Hepatocyte (in vitro differentiated cells): Measurements from ENCODE around the gene ENOX1.

Source experiments
- EZH2 ChIP-seq: fragments of 200-600 bp; sonication (generic); IDR thresholded peaks from 2 replicates; pipeline ENCODE4 v1.6.1; 2016; ENCODE audit warnings: antibody characterized with exemption, mild to moderate bottlenecking, borderline replicate concordance
- EZH2phosphoT487 ChIP-seq: fragments of 200-600 bp; sonication (generic); IDR thresholded peaks from one replicate; pipeline ENCODE4 v1.6.1; 2018; ENCODE audit warnings: antibody characterized with exemption, mild to moderate bottlenecking, low read depth, moderate library complexity; ENCODE audit not compliant: unreplicated experiment, severe bottlenecking
- TF ChIP-seq, protein P1 (sequence below): fragments of 200-600 bp; sonication (generic); IDR thresholded peaks from 2 replicates; pipeline ENCODE4 v1.5.1; 2016; ENCODE audit warnings: antibody characterized with exemption, mild to moderate bottlenecking; ENCODE audit not compliant: poor library complexity

DNA sequence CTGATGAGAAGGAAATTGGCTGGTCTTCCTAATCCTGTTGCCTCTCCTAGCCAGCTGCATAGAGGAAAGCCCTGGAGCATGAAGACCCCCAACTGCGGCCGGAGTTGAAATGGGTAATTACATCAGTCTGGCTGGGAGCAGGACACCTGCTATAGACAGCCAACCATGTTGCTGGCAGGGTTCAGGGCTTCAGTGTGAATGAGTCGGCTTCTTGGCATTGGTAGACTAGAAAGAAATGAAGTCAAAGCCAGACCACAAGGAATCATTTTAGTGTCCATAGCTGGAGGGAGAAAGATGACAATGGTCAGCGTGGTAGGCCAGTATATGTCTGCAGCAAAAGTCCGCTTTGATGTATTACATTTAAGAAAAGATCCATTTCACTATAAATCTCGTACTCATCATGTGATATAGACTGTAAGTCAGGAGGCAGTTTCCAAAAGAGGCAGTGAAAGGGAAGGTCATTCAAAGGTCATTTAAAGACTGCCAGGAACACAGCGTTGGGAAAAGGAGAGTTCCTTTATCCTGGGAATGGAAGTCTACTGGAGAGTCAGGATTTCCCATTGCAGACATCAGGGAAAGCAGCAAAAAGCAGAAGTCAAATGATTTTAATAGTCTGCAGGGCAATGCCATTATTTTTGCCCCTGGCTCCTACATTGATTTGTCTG, 500.7 kb downstream of the ENOX1 start:
- TF ChIP-seq EZH2phosphoT487: no peak
- TF ChIP-seq, protein P1, sequence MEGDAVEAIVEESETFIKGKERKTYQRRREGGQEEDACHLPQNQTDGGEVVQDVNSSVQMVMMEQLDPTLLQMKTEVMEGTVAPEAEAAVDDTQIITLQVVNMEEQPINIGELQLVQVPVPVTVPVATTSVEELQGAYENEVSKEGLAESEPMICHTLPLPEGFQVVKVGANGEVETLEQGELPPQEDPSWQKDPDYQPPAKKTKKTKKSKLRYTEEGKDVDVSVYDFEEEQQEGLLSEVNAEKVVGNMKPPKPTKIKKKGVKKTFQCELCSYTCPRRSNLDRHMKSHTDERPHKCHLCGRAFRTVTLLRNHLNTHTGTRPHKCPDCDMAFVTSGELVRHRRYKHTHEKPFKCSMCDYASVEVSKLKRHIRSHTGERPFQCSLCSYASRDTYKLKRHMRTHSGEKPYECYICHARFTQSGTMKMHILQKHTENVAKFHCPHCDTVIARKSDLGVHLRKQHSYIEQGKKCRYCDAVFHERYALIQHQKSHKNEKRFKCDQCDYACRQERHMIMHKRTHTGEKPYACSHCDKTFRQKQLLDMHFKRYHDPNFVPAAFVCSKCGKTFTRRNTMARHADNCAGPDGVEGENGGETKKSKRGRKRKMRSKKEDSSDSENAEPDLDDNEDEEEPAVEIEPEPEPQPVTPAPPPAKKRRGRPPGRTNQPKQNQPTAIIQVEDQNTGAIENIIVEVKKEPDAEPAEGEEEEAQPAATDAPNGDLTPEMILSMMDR: no peak
- TF ChIP-seq EZH2: no peak
